ENCODE results near the gene EIF4G1. TPM values are rescaled to one million over a fixed set of nuclear protein-coding genes. Genes with fewer than 3 reads are reported as not detected.

The EIF4G1 gene
- total RNA-seq, 1 donor from 2014 or later, result 403 TPM

- Mint-ChIP-seq H3K36me3 (ENCODE audit: low read depth) (no peaks in the 10 kb centered on the region), H3K4me3 (ENCODE audit: unreplicated experiment) (no peak overlapping the region), H3K4me1 (ENCODE audit: low read depth) (no peaks in the 10 kb centered on the region), H3K27ac (ENCODE audit: unreplicated experiment) (no peak overlapping the region), H3K27me3 (ENCODE audit: low read depth) (peaks cover 40% of the 10 kb centered on the region), H3K9me3 (ENCODE audit: low read depth) (no peaks in the 10 kb centered on the region)
- TF ChIP-seq, protein P1, sequence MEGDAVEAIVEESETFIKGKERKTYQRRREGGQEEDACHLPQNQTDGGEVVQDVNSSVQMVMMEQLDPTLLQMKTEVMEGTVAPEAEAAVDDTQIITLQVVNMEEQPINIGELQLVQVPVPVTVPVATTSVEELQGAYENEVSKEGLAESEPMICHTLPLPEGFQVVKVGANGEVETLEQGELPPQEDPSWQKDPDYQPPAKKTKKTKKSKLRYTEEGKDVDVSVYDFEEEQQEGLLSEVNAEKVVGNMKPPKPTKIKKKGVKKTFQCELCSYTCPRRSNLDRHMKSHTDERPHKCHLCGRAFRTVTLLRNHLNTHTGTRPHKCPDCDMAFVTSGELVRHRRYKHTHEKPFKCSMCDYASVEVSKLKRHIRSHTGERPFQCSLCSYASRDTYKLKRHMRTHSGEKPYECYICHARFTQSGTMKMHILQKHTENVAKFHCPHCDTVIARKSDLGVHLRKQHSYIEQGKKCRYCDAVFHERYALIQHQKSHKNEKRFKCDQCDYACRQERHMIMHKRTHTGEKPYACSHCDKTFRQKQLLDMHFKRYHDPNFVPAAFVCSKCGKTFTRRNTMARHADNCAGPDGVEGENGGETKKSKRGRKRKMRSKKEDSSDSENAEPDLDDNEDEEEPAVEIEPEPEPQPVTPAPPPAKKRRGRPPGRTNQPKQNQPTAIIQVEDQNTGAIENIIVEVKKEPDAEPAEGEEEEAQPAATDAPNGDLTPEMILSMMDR (IDR thresholded peaks at IDR 0.05), result no peak
- DNase-seq (ENCODE audit: low spot score), result no peak
Observed at GRCh38 chr3:184277366-184277765, 37.0 kb upstream of the EIF4G1 start.

- DNase-seq (ENCODE audit: low spot score), result peak; percentile 15
- Mint-ChIP-seq H3K27me3 (ENCODE audit: low read depth) (peaks cover 19% of the 10 kb centered on the region), H3K27ac (ENCODE audit: unreplicated experiment) (no peak overlapping the region)
Observed at GRCh38 chr3:184282941-184283340, 31.5 kb upstream of the EIF4G1 start.

GRCh38 chr3:184283681-184284080 is 30.7 kb upstream of the EIF4G1 start:
- H3K4me1 Mint-ChIP-seq (ENCODE audit: low read depth), result peaks cover 5% of the 10 kb centered on the region
- H3K27ac Mint-ChIP-seq (ENCODE audit: unreplicated experiment), result no peak overlapping the region
- peaks cover 14% of the 10 kb centered on the region for H3K27me3 Mint-ChIP-seq (ENCODE audit: low read depth)
- no peaks in the 10 kb centered on the region for H3K9me3 Mint-ChIP-seq (ENCODE audit: low read depth)
- no peaks in the 10 kb centered on the region for H3K36me3 Mint-ChIP-seq (ENCODE audit: low read depth)
- no peak overlapping the region for H3K4me3 Mint-ChIP-seq (ENCODE audit: unreplicated experiment)
- DNase-seq (ENCODE audit: low spot score), result peak; percentile 81
- TF ChIP-seq, protein P1 (IDR thresholded peaks at IDR 0.05), result no peak

More at GRCh38 chr3:184282941-184283340, 31.5 kb upstream of the EIF4G1 start:
- H3K4me3 Mint-ChIP-seq (ENCODE audit: unreplicated experiment), result no peak overlapping the region
- no peaks in the 10 kb centered on the region for H3K9me3 Mint-ChIP-seq (ENCODE audit: low read depth)
- peaks cover 5% of the 10 kb centered on the region for H3K4me1 Mint-ChIP-seq (ENCODE audit: low read depth)
- no peaks in the 10 kb centered on the region for H3K36me3 Mint-ChIP-seq (ENCODE audit: low read depth)
- TF ChIP-seq, protein P1 (IDR thresholded peaks at IDR 0.05), result no peak

- Mint-ChIP-seq H3K4me1 (ENCODE audit: low read depth) (peaks cover 5% of the 10 kb centered on the region), H3K27me3 (ENCODE audit: low read depth) (peaks cover 10% of the 10 kb centered on the region), H3K4me3 (ENCODE audit: unreplicated experiment) (no peak overlapping the region), H3K9me3 (ENCODE audit: low read depth) (no peaks in the 10 kb centered on the region), H3K36me3 (ENCODE audit: low read depth) (no peaks in the 10 kb centered on the region), H3K27ac (ENCODE audit: unreplicated experiment) (no peak overlapping the region)
- no peak for DNase-seq (ENCODE audit: low spot score)
- TF ChIP-seq, protein P1 (IDR thresholded peaks at IDR 0.05), result peak; percentile 75
Observed at GRCh38 chr3:184284696-184285095, 29.7 kb upstream of the EIF4G1 start.

- Mint-ChIP-seq H3K9me3 (ENCODE audit: low read depth) (no peaks in the 10 kb centered on the region), H3K4me3 (ENCODE audit: unreplicated experiment) (no peak overlapping the region), H3K27me3 (ENCODE audit: low read depth) (peaks cover 4% of the 10 kb centered on the region), H3K36me3 (ENCODE audit: low read depth) (no peaks in the 10 kb centered on the region), H3K27ac (ENCODE audit: unreplicated experiment) (no peak overlapping the region), H3K4me1 (ENCODE audit: low read depth) (peaks cover 5% of the 10 kb centered on the region)
- DNase-seq (ENCODE audit: low spot score), result peak; percentile 56
- TF ChIP-seq, protein P1 (IDR thresholded peaks at IDR 0.05), result peak; percentile 86
Observed at GRCh38 chr3:184289426-184289938, 24.9 kb upstream of the EIF4G1 start.
